Vagina (tissue), 2 donors: ENCODE results near the gene PBRM1.

Experiments used
- CTCF ChIP-seq, 3 experiments: fragments of 450-650 bp in 2 of 3; fragments of 200-600 bp in 1 of 3; sonication (generic) in 1 of 3; IDR thresholded peaks; one replicate each; pipeline ENCODE4 v1.5.1; 2017 to 2019; ENCODE audit warnings: antibody characterized with exemption in 3 of 3, mild to moderate bottlenecking in 2 of 3, moderate library complexity in 2 of 3
- POLR2AphosphoS5 ChIP-seq, 2 donors: sonication (generic); formaldehyde crosslinking; IDR thresholded peaks; one replicate each; pipeline ENCODE4 v1.9.0; 2017; ENCODE audit warnings: antibody characterized with exemption in 2 of 2, mild to moderate bottlenecking in 2 of 2, low read depth in 1 of 2; ENCODE audit not compliant: insufficient read depth in 1 of 2

GRCh38 chr3:52546111-52546901, 139.4 kb downstream of the PBRM1 start:
- TF ChIP-seq CTCF (IDR thresholded peaks at IDR 0.05): no peak
- no peak for TF ChIP-seq POLR2AphosphoS5 (IDR thresholded peaks at IDR 0.05; ENCODE audit: insufficient read depth in 1 of 2, low read depth in 1 of 2)
